K562 (cell line): ENCODE results near the gene IFT122.

Experiments used
- ATF3 ChIP-seq, 2 experiments: fragments of 450-650 bp in 1 of 2; sonication (generic) in 1 of 2; formaldehyde crosslinking in 1 of 2; IDR thresholded peaks in 1 of 2; conservative IDR thresholded peaks in 1 of 2; 2 replicates each; pipeline versions ENCODE4 v1.6.1 to v1.8.1; 2016 to 2023; ENCODE audit warnings: mild to moderate bottlenecking in 2 of 2, moderate library complexity in 2 of 2, inconsistent platforms in 1 of 2, missing genetic modification reagents in 1 of 2
- GABPB1 ChIP-seq: sonication (generic); formaldehyde crosslinking; IDR thresholded peaks from 2 replicates; pipeline ENCODE4 v1.8.0; 2022; ENCODE audit warnings: mild to moderate bottlenecking, missing genetic modification reagents
- HCFC1 ChIP-seq: IDR thresholded peaks from 2 replicates; pipeline ENCODE4 v1.6.1; 2012; ENCODE audit warnings: low read depth, low read length, improper control_type of control experiment
- IRF2 ChIP-seq: sonication (generic); formaldehyde crosslinking; IDR thresholded peaks from 2 replicates; pipeline ENCODE4 v1.8.1; 2022; ENCODE audit warnings: mild to moderate bottlenecking, missing genetic modification reagents
- RAD21 ChIP-seq, 2 experiments: fragments of 250-450 bp in 1 of 2; fragments of 450-650 bp in 1 of 2; sonication (Bioruptor Pico) in 1 of 2; formaldehyde crosslinking in 1 of 2; IDR thresholded peaks in 1 of 2; conservative IDR thresholded peaks in 1 of 2; 2 replicates each; pipeline versions ENCODE4 v1.4.0 to v1.8.0; 2020 to 2022; ENCODE audit warnings: mild to moderate bottlenecking in 2 of 2, moderate library complexity in 1 of 2
- RBM22 ChIP-seq: fragments of 200-400 bp; formaldehyde crosslinking; IDR thresholded peaks from 2 replicates; pipeline ENCODE4 v1.6.1; 2018; ENCODE audit warnings: low read length, low read depth; ENCODE audit not compliant: poor library complexity, severe bottlenecking
- SAP30 ChIP-seq: fragments of 200-600 bp; sonication (generic); IDR thresholded peaks from 2 replicates; pipeline ENCODE4 v1.6.1; 2012; ENCODE audit warnings: borderline replicate concordance, low read depth, mild to moderate bottlenecking, moderate library complexity, low read length, control low read depth, inconsistent platforms; ENCODE audit not compliant: insufficient read depth, poor library complexity, severe bottlenecking
- TF ChIP-seq, protein P1 (sequence below): fragments of 450-650 bp; IDR thresholded peaks from 2 replicates; pipeline ENCODE4 v1.7.0; 2016; ENCODE audit warnings: borderline replicate concordance
- TF ChIP-seq, protein P2 (sequence below): fragments of 250-450 bp; sonication (Bioruptor Pico); IDR thresholded peaks from 2 replicates; pipeline ENCODE4 v1.8.0; 2022; ENCODE audit warnings: moderate library complexity, mild to moderate bottlenecking, inconsistent platforms
- TF ChIP-seq, protein P3 (sequence below), 2 experiments: IDR thresholded peaks in 1 of 2; conservative IDR thresholded peaks in 1 of 2; 2 replicates each; pipeline ENCODE4 v1.6.1; 2016; ENCODE audit warnings: low read depth in 2 of 2, mild to moderate bottlenecking in 1 of 2, missing compliant biosample characterization in 1 of 2, missing genetic modification characterization in 1 of 2, moderate library complexity in 1 of 2

- TF ChIP-seq RBM22: no peak
- TF ChIP-seq, protein P1, sequence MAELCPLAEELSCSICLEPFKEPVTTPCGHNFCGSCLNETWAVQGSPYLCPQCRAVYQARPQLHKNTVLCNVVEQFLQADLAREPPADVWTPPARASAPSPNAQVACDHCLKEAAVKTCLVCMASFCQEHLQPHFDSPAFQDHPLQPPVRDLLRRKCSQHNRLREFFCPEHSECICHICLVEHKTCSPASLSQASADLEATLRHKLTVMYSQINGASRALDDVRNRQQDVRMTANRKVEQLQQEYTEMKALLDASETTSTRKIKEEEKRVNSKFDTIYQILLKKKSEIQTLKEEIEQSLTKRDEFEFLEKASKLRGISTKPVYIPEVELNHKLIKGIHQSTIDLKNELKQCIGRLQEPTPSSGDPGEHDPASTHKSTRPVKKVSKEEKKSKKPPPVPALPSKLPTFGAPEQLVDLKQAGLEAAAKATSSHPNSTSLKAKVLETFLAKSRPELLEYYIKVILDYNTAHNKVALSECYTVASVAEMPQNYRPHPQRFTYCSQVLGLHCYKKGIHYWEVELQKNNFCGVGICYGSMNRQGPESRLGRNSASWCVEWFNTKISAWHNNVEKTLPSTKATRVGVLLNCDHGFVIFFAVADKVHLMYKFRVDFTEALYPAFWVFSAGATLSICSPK: no peak
- no peak for TF ChIP-seq RAD21 (CRISPR knock-in tag; conservative IDR thresholded peaks at IDR 0.05 in 1 of 2, IDR thresholded peaks at IDR 0.05 in 1 of 2)
- no peak for TF ChIP-seq GABPB1
- TF ChIP-seq, protein P2, sequence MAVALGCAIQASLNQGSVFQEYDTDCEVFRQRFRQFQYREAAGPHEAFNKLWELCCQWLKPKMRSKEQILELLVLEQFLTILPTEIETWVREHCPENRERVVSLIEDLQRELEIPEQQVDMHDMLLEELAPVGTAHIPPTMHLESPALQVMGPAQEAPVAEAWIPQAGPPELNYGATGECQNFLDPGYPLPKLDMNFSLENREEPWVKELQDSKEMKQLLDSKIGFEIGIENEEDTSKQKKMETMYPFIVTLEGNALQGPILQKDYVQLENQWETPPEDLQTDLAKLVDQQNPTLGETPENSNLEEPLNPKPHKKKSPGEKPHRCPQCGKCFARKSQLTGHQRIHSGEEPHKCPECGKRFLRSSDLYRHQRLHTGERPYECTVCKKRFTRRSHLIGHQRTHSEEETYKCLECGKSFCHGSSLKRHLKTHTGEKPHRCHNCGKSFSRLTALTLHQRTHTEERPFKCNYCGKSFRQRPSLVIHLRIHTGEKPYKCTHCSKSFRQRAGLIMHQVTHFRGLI (CRISPR knock-in tag): no peak
- no peak for TF ChIP-seq HCFC1
- TF ChIP-seq IRF2: no peak
- no peak for TF ChIP-seq ATF3 (IDR thresholded peaks at IDR 0.05)
- TF ChIP-seq ATF3 (CRISPR knock-in tag; conservative IDR thresholded peaks at IDR 0.05): no peak
- TF ChIP-seq, protein P3, sequence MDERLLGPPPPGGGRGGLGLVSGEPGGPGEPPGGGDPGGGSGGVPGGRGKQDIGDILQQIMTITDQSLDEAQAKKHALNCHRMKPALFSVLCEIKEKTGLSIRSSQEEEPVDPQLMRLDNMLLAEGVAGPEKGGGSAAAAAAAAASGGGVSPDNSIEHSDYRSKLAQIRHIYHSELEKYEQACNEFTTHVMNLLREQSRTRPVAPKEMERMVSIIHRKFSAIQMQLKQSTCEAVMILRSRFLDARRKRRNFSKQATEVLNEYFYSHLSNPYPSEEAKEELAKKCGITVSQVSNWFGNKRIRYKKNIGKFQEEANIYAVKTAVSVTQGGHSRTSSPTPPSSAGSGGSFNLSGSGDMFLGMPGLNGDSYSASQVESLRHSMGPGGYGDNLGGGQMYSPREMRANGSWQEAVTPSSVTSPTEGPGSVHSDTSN (CRISPR knock-in tag; IDR thresholded peaks at IDR 0.05; ENCODE audit: low read depth): no peak
- TF ChIP-seq, protein P3 (tag; conservative IDR thresholded peaks at IDR 0.05; ENCODE audit: low read depth): no peak
- TF ChIP-seq SAP30: no peak
These were observed 122.8 kb downstream of the IFT122 start for GRCh38 chr3:129562803-129563202.
